ENCODE results near the gene TBX4. TPM values are rescaled to one million over a fixed set of nuclear protein-coding genes. Genes with fewer than 3 reads are reported as not detected.

TBX4 gene
- total and polyA plus RNA-seq, 2 of the 13 experiments (the other 11 are each of a cell fraction or from before 2014, with no cell fraction given), result 0.11 to 1.1 TPM

GRCh38 chr17:61461967-61462718, 9.9 kb downstream of the TBX4 start (continued):
- TF ChIP-seq ZMYM2 (CRISPR knock-in tag; IDR thresholded peaks at IDR 0.05) (no peak), ISX (CRISPR knock-in tag; conservative IDR thresholded peaks at IDR 0.05) (no peak), ZMAT3 (CRISPR knock-in tag; conservative IDR thresholded peaks at IDR 0.05) (no peak), ZNF800 (CRISPR knock-in tag; IDR thresholded peaks at IDR 0.05) (no peak), ZNF24 (IDR thresholded peaks at IDR 0.05) (no peak), PITX1 (CRISPR knock-in tag; IDR thresholded peaks at IDR 0.05) (0 out of 2 replicates have a peak, but pooled peaks have one; percentile 28), ZFAT (CRISPR knock-in tag; conservative IDR thresholded peaks at IDR 0.05) (no peak), ZNF75D (CRISPR knock-in tag; IDR thresholded peaks at IDR 0.05; ENCODE audit: borderline replicate concordance) (no peak), ZNF589 (CRISPR knock-in tag; conservative IDR thresholded peaks at IDR 0.05) (no peak), BHLHE40 (IDR thresholded peaks at IDR 0.05; ENCODE audit: low read length) (no peak), BORCS8-MEF2B (CRISPR knock-in tag; IDR thresholded peaks at IDR 0.05) (no peak; the same call in 1 of the 2 replicates)
- TF ChIP-seq, protein P1, sequence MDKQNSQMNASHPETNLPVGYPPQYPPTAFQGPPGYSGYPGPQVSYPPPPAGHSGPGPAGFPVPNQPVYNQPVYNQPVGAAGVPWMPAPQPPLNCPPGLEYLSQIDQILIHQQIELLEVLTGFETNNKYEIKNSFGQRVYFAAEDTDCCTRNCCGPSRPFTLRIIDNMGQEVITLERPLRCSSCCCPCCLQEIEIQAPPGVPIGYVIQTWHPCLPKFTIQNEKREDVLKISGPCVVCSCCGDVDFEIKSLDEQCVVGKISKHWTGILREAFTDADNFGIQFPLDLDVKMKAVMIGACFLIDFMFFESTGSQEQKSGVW (CRISPR knock-in tag; IDR thresholded peaks at IDR 0.05; ENCODE audit: borderline replicate concordance), result no peak
- TF ChIP-seq, protein P2, sequence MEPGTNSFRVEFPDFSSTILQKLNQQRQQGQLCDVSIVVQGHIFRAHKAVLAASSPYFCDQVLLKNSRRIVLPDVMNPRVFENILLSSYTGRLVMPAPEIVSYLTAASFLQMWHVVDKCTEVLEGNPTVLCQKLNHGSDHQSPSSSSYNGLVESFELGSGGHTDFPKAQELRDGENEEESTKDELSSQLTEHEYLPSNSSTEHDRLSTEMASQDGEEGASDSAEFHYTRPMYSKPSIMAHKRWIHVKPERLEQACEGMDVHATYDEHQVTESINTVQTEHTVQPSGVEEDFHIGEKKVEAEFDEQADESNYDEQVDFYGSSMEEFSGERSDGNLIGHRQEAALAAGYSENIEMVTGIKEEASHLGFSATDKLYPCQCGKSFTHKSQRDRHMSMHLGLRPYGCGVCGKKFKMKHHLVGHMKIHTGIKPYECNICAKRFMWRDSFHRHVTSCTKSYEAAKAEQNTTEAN (CRISPR knock-in tag; conservative IDR thresholded peaks at IDR 0.05), result no peak
- TF ChIP-seq, protein P3, sequence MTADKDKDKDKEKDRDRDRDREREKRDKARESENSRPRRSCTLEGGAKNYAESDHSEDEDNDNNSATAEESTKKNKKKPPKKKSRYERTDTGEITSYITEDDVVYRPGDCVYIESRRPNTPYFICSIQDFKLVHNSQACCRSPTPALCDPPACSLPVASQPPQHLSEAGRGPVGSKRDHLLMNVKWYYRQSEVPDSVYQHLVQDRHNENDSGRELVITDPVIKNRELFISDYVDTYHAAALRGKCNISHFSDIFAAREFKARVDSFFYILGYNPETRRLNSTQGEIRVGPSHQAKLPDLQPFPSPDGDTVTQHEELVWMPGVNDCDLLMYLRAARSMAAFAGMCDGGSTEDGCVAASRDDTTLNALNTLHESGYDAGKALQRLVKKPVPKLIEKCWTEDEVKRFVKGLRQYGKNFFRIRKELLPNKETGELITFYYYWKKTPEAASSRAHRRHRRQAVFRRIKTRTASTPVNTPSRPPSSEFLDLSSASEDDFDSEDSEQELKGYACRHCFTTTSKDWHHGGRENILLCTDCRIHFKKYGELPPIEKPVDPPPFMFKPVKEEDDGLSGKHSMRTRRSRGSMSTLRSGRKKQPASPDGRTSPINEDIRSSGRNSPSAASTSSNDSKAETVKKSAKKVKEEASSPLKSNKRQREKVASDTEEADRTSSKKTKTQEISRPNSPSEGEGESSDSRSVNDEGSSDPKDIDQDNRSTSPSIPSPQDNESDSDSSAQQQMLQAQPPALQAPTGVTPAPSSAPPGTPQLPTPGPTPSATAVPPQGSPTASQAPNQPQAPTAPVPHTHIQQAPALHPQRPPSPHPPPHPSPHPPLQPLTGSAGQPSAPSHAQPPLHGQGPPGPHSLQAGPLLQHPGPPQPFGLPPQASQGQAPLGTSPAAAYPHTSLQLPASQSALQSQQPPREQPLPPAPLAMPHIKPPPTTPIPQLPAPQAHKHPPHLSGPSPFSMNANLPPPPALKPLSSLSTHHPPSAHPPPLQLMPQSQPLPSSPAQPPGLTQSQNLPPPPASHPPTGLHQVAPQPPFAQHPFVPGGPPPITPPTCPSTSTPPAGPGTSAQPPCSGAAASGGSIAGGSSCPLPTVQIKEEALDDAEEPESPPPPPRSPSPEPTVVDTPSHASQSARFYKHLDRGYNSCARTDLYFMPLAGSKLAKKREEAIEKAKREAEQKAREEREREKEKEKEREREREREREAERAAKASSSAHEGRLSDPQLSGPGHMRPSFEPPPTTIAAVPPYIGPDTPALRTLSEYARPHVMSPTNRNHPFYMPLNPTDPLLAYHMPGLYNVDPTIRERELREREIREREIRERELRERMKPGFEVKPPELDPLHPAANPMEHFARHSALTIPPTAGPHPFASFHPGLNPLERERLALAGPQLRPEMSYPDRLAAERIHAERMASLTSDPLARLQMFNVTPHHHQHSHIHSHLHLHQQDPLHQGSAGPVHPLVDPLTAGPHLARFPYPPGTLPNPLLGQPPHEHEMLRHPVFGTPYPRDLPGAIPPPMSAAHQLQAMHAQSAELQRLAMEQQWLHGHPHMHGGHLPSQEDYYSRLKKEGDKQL (CRISPR knock-in tag; IDR thresholded peaks at IDR 0.05; ENCODE audit: low read depth), result no peak
- TF ChIP-seq, protein P4, sequence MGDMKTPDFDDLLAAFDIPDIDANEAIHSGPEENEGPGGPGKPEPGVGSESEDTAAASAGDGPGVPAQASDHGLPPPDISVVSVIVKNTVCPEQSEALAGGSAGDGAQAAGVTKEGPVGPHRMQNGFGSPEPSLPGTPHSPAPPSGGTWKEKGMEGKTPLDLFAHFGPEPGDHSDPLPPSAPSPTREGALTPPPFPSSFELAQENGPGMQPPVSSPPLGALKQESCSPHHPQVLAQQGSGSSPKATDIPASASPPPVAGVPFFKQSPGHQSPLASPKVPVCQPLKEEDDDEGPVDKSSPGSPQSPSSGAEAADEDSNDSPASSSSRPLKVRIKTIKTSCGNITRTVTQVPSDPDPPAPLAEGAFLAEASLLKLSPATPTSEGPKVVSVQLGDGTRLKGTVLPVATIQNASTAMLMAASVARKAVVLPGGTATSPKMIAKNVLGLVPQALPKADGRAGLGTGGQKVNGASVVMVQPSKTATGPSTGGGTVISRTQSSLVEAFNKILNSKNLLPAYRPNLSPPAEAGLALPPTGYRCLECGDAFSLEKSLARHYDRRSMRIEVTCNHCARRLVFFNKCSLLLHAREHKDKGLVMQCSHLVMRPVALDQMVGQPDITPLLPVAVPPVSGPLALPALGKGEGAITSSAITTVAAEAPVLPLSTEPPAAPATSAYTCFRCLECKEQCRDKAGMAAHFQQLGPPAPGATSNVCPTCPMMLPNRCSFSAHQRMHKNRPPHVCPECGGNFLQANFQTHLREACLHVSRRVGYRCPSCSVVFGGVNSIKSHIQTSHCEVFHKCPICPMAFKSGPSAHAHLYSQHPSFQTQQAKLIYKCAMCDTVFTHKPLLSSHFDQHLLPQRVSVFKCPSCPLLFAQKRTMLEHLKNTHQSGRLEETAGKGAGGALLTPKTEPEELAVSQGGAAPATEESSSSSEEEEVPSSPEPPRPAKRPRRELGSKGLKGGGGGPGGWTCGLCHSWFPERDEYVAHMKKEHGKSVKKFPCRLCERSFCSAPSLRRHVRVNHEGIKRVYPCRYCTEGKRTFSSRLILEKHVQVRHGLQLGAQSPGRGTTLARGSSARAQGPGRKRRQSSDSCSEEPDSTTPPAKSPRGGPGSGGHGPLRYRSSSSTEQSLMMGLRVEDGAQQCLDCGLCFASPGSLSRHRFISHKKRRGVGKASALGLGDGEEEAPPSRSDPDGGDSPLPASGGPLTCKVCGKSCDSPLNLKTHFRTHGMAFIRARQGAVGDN (CRISPR knock-in tag; IDR thresholded peaks at IDR 0.05), result peak; percentile 42; the same call in 1 of the 2 replicates

Measured in HepG2 (cell line).